SHP77 (cell line): ENCODE results near the gene PHRF1.

Experiments used
- DNase-seq, 2 experiments: peaks; one replicate each; lab custom pipeline; 2025; lab: John Stamatoyannopoulos, UW

Gene PHRF1

DNA sequence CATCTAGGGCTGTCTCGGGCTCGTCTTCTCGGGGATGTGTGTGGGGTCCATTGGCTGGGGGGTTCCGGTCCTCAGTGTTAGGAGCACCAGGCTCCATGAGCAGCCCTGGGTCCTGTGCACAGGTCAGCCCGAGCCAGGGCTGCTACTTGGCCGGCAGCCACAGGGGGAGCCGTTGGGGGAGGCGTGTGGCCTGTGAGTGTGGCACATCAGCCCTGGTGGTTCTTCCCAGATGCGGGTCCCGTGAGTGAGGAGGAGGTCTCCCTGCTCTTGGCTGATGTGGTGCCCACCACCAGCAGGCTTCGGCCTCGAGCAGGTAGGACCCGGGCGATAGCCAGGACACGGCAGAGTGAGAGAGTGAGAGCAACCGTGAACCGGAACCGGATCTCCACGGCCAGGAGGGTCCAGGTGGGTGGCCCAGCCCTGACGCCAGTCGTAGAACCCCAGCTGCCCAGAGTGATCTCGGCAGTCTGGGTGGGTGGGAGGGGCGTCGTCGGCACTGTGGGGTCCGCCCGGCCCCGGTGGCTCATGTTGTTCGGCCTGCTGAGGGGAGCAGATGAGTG, 21.0 kb downstream of the PHRF1 start:
- no peak for DNase-seq

DNA sequence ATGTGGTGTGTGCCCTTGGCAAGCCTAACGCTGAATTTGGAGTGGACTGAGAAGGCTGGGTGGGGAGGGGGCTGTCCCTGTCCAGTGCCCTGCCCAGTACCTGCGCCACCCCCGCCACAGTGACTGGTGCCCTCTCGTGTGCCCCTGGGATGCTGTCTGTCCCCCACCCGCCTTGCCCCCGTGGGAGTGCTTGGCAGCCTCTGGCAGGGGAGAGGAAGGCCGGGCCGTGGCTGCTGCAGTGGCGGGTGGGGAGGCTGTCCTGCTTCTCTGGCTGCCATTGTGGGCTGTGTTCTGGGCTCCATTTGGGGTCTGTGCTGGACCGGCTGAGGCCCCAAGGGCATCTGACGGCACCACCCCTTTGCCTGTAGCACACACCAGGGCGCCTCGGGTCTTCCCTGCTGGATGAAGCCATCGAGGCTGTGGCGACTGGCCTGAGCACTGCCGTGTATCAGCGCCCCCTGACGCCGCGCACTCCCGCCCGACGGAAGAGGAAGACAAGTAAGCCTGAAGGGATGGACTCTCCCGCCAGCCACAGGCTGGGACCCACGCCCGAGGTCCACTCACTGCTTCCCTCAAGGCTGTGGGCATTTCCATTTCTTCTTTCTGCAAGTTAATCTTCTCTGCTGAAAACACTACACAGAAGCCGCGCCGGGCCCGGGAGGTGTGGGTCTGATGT, 21.9 kb downstream of the PHRF1 start:
- DNase-seq: no peak

DNA sequence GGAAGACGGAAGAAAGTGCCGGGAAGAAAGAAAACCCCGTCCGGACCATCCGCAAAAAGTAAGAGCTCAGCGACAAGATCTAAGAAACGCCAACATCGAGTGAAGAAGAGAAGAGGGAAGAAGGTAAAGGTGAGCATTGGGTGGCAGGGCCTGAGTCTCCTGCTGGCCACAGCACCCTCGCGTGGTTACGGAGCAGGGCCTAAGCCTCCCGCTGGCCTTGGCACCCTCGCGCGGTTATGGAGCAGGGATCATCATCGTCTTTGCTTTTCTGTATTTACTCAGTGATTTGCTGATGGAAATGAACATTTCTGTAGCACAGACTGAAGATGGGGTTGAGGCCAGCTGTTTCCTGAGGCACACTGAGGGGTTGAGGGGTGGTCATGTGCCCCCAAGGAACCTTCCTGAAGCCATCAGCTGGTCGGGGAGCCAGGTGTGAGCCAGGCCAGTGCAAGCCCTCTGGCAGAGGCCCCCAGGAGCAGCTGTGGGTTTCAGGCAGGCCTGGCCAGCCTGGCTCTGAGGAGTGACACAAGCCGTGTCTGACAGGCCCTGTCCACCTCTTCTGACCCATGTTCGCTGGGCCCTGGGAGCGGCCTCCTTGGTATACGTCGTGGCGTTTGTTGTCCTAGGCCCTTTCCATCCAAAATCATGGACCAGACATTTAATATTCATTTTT, 25.4 kb downstream of the PHRF1 start:
- DNase-seq: no peak

DNA sequence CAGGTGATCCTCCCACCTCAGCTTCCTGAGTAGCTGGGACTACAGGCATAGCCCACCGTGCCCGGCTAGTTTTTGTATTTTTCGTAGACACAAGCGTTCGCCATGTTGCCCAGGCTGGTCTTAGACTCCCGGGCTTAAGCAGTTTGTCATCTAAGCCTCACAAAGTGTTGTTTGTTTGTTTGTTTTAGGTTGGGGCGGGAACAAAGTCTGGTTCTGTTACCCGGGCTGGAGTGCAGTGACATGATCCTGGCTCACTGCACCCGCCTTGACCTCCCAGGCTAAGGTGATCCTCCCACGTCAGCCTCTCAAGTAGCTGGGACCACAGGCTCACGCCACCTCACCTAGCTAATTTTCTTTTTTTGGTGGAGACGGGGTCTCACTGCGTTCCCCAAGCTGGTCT, 26.9 kb downstream of the PHRF1 start:
- no peak for DNase-seq

DNA sequence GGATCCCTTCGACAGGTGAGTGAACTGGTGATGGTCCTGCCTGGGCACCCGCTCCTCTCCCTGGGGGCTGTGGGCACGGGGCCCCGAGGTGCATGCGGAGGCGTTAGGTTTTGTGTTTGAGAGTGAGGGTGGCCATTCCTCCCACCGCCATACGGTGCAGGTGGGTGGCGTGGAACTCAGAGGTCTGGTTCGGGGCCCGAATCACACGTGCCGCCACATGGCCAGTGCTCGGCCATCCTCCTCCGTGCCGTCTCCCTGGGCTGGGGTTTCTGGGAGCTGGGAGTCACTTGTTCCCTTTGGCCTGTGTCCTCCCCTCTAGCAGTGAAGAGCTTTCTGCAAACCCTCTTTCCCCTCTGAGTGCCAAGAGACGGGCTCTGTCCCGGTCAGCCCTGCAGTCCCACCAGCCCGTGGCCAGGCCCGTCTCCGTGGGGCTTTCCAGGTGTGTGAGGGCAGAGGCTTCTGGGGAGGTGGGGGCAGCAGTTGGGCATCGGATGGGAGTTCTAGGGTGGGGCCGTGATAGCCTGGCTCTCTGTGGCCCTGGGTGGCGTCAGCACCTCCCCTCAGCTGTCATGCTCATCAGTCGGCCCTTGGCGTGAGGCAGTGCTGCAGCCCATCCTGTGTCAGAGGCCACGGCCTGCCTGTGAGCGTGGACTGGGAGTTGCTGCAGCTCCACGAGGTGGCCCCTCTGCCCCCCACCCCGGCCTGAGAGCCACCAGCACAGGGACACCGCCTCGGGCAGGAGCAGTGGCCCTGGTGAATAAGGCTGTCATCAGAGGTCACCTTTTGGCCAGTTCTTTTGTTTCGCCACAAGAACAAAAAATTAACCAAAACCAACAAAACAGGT, 29.2 kb downstream of the PHRF1 start:
- no peak for DNase-seq

DNA sequence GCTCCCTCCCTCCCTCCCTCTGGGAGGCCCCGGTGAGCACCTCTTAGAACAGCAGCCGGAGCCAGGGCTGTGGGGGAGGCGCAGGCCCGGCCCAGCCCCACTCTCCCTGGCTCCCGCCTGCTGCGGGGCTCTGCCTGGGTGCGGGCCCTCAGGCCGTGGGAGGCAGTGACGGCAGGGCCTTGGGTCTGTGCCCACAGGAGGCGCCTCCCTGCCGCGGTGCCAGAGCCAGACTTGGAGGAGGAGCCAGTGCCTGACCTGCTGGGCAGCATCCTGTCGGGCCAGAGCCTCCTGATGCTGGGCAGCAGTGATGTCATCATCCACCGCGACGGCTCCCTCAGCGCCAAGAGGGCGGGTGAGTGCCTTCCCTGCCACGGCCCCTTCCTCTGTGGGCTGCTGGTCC, 30.0 kb downstream of the PHRF1 start:
- no peak for DNase-seq

DNA sequence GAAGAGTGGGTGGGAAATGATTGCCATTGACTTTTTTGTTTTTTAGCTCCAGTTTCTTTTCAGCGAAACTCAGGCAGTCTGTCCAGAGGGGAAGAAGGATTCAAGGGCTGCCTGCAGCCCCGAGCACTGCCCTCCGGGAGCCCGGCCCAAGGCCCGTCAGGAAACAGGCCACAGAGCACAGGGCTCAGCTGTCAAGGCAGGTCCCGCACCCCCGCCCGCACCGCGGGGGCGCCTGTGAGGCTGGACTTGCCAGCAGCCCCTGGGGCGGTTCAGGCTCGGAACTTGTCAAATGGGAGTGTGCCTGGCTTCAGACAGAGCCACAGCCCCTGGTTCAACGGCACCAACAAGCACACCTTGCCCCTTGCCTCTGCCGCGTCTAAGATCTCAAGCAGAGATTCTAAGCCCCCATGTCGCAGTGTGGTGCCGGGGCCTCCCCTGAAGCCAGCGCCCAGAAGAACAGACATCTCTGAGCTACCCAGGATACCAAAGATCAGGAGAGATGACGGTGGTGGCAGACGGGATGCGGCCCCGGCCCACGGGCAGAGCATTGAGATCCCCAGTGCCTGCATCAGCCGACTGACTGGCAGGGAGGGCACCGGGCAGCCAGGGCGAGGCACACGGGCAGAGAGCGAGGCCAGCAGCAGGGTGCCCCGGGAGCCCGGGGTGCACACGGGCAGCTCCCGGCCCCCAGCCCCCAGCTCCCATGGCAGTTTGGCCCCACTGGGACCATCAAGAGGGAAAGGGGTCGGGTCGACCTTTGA, 30.9 kb downstream of the PHRF1 start:
- DNase-seq: no peak

DNA sequence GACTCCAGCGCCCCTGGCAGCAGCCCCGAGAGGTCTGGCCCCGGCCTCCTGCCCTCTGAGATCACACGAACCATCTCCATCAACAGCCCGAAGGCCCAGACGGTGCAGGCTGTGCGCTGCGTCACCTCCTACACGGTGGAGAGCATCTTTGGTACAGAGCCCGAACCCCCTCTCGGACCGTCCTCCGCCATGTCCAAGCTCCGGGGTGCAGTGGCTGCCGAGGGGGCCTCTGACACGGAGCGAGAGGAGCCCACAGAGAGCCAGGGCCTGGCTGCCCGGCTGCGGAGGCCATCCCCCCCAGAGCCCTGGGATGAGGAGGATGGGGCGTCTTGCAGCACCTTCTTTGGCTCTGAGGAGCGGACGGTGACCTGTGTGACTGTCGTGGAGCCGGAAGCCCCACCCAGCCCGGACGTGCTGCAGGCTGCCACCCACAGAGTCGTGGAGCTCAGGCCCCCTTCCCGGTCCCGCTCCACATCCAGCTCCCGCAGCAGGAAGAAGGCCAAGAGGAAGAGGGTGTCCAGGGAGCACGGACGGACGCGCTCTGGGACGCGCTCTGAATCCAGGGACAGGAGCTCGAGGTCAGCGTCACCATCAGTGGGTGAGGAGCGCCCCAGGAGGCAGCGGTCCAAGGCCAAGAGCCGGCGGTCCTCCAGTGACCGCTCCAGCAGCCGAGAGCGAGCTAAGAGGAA, 31.8 kb downstream of the PHRF1 start:
- DNase-seq: no peak

DNA sequence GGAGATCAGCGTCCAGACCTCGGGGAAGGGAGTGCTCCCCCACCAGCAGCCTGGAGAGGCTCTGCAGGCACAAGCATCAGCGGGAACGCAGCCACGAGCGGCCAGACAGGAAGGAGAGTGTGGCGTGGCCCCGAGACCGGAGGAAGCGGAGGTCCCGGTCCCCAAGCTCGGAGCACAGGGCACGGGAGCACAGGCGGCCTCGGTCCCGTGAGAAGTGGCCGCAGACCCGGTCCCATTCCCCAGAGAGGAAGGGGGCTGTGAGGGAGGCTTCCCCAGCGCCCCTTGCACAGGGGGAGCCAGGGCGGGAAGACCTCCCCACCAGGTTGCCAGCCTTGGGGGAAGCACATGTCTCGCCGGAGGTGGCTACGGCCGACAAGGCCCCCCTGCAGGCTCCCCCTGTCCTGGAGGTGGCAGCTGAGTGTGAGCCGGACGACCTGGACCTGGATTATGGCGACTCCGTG, 32.6 kb downstream of the PHRF1 start:
- DNase-seq: no peak

DNA sequence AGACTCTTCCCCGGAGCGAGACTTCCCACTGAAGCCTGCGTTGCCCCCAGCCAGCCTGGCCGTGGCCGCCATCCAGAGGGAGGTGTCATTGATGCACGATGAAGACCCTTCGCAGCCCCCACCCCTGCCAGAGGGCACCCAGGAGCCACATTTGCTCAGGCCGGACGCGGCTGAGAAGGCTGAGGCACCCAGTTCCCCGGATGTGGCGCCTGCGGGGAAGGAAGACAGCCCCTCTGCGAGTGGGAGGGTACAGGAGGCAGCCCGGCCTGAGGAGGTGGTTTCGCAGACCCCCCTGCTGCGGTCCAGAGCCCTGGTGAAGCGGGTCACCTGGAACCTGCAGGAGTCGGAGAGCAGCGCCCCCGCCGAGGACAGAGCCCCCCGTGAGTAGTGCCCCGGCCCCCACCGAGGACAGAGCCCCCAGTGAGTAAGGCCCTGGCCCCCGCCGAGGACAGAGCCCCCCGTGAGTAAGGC, 33.1 kb downstream of the PHRF1 start:
- no peak for DNase-seq

DNA sequence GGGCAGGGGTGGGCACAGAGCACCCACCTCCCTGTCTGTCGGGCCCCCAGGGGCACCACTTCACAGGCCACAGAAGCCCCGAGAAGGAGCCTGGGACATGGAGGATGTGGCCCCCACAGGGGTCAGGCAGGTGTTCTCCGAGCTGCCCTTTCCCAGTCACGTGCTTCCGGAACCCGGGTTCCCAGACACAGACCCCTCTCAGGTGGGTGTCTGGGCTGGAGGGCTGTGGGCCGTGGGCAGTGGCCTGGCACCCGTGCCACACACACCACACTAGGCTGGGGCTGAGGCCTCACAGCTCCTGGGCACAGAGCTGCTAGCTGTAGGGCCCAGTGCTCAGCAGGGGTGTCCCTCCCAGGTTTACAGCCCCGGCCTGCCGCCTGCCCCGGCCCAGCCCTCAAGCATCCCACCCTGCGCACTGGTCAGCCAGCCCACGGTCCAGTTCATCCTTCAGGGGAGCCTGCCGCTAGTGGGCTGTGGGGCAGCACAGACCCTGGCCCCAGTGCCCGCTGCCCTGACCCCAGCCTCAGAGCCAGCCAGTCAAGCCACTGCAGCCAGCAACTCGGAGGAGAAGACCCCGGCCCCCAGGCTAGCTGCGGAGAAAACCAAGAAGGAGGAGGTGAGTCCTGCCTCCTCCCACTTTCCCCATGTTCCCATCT, 34.0 kb downstream of the PHRF1 start:
- no peak for DNase-seq

DNA sequence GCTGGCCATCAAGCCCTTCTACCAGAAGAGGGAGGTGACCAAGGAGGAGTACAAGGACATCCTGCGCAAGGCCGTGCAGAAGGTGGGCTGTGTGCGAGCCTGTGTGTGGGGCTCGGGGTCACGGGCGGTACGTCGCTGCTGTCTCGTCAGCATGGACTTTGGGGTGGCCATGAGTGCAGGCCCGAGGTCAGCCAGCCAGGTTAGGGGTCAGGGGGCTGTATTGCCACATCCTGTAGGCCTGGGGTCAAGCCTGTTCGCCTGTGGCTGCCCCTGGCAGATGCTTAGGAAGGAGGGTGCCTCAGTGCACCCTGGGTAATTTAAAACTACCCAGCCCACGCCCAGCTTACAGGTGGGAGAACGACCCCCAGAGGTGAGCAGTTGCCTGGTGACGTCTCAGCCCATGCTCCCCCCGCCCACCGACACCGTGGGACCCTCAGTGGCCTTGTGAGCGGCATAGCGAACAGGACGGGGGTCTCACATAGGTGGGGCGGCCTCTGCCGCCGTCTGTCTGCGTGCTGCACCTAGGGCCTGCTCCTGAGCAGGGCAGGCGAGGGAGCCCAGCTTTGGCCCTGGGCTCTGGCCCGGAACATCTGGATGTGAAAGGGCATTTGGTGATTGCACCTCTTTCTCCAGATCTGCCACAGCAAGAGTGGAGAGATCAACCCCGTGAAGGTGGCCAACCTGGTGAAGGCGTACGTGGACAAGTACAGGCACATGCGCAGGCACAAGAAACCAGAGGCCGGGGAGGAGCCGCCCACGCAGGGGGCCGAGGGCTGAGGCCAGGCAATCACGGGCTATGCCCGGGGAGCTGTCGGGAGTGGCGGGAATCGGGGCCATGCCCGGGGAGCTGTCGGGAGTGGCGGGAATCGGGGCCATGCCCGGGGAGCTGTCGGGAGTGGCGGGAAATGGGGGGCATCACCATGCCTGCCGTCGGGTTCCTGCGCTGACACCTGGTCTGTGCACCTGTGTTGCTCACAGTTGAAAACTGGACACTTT, 35.0 kb downstream of the PHRF1 start:
- no peak for DNase-seq

DNA sequence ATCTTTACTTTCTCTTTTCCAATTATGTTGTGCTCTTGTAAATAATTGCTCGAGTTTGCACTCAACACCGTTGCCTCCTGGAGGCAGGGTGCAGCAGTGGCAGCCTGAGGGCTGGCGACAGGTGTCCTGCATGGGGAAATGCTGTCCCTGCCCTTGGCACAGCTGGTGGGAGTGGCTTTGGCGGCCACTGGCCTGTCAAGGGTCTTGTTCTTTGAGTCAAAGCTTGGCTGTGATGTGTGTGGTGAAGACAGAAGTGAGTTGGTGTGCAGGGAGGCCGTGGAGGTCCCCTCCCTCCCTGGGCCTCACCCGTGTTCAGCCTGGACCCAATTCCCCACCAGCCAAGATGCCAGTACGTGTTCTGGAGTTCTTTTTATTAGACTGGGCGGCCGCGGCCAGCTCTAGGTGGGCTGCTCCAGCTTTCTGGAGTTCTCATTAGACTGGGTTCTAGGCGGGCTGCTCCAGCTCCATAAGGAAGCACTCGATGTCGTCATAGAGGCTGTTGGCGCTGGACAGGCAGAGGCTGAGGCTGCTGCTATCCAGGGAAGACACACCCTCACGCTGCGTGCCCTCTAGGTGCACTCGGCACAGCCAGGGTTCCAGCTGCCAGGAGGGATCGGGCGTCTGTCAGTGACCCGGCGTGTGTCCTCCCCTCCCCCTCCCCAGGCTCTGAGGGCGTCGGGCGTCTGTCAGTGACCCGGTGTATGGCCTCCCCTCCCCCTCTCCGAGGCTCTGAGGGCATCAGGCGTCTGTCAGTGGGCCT, 36.1 kb downstream of the PHRF1 start:
- peak in 1 of 2 experiments; percentile 6 for DNase-seq

DNA sequence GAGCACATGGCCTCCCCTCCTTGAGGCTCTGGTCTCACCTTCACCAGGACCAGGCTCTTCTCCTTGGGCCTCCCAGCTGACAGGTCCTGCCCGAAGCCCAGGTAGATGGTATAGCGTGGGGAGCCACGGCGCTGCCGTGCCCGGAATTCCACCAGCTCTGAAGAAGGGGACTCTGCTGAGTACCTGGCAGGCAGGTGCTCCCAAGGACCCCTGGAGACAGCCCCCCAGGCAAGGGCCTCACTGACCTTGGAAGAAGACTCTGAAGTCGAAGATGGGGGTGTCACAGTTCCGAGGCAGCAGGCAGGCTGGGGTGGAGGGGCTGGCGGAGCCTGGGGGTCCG, 36.7 kb downstream of the PHRF1 start:
- DNase-seq: no peak

DNA sequence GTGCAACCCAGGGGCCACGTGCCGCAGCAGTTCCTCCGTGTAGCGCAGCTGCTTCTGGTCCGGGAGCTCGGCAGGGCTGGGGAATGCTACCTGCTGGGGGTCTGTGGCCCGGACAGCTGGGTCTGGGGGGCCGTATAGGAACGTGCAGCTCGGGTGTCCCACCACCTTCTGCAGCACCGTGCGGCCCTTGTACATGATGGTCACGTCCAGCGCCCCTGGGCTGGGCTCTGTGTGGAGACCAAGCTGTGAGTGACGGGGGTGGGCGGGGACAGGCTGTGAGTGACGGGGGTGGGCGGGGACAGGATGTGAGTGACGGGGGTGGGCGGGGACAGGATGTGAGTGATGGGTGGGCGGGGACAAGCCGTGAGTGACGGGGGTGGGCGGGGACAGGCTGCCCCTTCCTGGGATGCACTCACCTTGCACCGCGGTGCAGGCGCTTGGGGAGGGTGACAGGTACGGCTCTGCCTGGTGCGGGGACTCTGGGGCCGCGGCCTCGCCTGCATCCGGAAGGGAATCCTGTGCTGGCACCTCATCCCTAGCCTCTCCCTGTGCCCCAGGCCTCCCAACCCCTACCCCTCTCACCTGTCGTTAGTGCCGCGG, 37.2 kb downstream of the PHRF1 start:
- DNase-seq: peak in 1 of 2 experiments; percentile 28

DNA sequence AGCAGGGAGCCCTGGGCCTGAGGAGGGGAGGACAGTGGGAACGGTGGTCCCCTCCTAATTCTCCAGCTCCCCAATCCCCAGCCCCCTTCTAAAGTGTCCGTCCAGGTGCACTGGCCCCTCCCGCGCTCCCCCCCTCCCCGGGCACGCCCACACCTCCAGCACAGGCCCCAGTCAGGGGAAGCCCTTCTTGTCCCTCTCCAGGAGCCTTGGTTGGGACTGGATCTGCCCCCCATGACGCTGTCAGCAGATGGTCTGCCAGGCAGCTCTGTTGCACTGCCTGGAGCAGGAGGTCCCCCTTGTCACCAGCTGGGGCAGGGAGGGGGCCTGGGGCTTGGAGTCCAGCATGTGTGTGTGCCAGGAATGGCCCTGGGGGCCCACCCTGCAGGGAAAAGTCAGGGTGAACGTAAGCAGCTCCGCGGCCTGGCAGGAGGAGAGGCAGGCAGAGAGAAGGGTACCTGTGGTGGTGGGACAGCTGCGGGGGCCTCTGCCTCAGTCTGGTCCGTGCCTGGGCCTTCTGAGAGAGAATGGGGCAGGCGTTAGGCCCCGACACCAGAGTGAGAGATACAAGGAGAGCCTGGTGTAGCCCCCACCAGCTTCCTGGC, 37.9 kb downstream of the PHRF1 start:
- no peak for DNase-seq

DNA sequence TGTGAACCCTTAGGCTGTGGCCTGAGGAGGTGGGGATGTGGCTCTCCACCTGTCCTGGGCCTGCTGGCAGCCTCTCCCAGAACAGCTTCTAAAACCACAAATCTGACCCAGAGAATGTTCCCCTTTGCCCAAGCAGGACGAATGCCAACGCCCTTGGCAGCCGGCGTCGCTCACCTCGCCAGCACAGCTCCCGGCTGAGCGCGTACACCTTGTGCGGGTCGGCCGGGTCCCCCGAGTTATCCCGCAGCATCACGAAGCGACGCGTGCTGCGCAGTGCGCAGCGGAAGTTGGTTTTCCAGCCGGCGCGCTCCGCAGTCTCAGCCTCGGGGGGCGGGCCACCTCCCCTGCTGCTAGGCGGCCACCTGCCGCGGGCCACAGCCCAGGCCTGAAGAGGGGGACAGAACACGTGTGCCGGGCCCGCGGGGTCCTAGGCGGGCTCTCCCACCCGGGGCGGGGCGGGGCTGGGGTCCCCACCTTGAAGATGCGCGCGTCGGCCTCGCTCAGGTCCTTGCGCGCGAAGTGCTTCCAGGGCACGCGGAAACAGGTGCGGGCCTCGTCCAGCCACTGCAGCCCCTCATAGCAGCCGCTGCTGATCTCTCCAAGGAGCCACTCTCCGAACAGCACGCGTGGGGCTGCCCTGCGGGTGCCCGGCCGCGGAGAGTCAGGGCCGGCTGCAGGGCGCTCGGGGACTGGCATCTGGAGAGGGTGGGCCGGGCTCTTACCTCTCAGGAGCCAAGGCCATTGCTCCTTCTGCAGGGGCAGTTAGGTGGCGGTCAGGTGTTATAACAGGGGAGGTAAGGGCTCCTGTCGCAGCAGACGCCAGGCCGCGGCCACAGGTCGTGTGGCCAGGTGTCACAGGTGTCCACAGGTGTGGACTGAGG, 38.6 kb downstream of the PHRF1 start:
- DNase-seq: no peak
